ENCODE results near the gene SNRNP40.

The SNRNP40 gene

DNA sequence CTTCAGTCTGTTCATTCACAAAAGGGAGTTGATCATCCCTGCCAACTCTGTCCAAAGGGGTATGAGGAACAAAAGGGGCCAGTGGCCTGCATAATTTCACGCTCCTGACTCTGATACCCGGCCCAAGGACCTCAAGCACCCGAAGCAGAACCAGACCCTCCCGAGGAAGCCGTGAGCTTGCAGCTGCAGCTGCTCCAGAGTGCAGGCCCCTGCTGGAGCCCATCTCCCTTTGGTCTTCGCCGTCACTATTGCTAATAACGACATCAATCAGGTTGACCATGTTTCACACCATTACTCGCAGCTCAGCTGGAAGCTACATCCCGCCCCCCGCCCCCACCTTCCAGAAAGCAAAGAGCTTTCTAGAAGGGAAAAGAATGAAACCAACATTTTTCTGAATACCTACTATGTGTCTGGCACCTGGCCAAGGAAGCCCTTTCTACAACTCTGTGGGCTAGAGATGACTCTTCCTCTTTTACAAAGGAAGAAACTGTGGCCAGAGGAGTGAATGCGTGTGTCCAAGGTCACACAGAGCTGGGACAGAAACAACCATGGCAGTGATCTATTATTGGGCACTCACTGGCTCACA is 62.4 kb downstream of the SNRNP40 start:
- TF ChIP-seq, protein P1, sequence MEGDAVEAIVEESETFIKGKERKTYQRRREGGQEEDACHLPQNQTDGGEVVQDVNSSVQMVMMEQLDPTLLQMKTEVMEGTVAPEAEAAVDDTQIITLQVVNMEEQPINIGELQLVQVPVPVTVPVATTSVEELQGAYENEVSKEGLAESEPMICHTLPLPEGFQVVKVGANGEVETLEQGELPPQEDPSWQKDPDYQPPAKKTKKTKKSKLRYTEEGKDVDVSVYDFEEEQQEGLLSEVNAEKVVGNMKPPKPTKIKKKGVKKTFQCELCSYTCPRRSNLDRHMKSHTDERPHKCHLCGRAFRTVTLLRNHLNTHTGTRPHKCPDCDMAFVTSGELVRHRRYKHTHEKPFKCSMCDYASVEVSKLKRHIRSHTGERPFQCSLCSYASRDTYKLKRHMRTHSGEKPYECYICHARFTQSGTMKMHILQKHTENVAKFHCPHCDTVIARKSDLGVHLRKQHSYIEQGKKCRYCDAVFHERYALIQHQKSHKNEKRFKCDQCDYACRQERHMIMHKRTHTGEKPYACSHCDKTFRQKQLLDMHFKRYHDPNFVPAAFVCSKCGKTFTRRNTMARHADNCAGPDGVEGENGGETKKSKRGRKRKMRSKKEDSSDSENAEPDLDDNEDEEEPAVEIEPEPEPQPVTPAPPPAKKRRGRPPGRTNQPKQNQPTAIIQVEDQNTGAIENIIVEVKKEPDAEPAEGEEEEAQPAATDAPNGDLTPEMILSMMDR (conservative IDR thresholded peaks at IDR 0.05; ENCODE audit: low read length), result no peak
- H3K4me3 ChIP-seq (ENCODE audit: low read length), result no peak overlapping the region
- DNase-seq (ENCODE audit: low read depth), result no peak

DNA sequence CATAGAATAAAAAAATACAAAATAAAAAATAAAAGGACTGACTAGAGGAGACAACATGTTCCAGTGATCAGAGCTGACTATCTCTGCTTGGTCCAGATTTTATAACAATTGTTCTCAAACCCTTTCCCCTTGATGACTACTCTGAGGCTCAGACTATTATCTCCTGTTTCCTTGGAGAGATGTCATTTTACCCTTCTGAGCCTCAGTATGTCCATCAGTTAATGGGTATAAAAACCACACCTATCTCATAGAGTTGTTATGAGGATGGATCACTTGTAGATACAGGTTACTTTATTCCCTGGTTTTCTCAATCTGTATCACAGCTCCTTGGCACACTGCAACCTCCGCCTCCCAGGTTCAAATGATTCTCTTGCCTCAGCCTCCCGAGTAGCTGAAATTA is 63.9 kb downstream of the SNRNP40 start:
- TF ChIP-seq, protein P1 (conservative IDR thresholded peaks at IDR 0.05; ENCODE audit: low read length), result no peak
- no peak overlapping the region for H3K4me3 ChIP-seq (ENCODE audit: low read length)
- no peak for DNase-seq (ENCODE audit: low read depth)

DNA sequence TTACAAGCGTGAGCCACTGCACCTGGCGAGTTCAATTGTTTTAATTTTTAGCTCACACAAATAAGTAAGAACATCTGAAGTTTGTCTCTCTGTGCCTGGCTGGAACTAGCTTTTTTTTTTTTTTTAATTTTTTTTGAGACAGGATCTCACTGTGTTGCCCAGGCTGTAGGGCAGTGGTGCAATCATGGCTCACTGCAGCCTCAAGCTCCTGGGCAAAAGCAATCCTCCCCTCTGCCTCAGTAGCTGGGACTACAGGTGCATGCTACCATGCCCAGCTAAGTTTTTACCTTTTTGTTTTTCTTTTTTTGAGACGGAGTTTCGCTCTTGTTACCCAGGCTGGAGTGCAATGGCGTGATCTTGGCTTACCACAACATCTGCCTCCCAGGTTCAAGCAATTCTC is 64.8 kb downstream of the SNRNP40 start:
- no peak for DNase-seq (ENCODE audit: low read depth)
- no peak overlapping the region for H3K4me3 ChIP-seq (ENCODE audit: low read length)
- TF ChIP-seq, protein P1 (conservative IDR thresholded peaks at IDR 0.05; ENCODE audit: low read length), result no peak

DNA sequence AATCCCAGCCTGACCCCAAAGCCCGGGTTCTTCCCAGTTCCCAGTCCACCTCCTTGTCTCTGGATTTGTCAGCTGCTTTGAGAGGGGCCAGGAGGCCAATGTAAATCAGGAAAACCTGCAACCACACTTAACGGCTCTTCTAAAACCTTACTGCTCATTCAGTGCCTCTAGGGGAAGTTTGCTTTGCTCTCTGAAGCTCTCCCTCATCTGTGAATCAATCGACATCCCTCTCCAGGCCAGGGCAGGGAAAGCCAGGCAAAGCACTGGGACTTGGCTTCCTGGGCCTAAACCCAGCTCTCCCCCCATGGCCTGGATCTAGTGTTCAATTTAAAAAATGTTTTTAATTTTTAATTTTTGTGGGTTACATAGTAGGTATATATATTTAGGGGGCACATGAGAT is 66.2 kb downstream of the SNRNP40 start:
- H3K4me3 ChIP-seq (ENCODE audit: low read length), result no peak overlapping the region
- TF ChIP-seq, protein P1 (conservative IDR thresholded peaks at IDR 0.05; ENCODE audit: low read length), result no peak
- DNase-seq (ENCODE audit: low read depth), result no peak

DNA sequence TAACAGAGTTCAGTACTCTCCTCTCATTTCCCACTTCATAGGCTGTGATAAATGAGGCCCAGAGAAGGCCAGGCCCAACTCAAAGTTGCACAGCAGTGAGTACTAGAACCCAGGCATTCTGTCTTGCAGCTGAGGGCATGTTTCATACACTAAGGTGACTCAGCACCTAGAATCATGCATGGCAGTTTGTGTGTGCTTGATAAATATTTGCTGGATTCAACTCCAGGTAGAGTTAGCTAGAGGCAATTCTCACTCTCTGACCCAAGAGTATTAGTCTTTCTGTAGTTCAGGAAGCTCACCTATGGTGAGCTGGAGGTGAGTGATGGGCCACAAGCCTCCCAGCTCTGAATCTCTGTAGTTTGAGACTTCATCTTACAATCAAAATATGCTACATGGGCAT is 67.6 kb downstream of the SNRNP40 start:
- DNase-seq (ENCODE audit: low read depth), result no peak
- H3K4me3 ChIP-seq (ENCODE audit: low read length), result no peak overlapping the region
- TF ChIP-seq, protein P1 (conservative IDR thresholded peaks at IDR 0.05; ENCODE audit: low read length), result no peak

DNA sequence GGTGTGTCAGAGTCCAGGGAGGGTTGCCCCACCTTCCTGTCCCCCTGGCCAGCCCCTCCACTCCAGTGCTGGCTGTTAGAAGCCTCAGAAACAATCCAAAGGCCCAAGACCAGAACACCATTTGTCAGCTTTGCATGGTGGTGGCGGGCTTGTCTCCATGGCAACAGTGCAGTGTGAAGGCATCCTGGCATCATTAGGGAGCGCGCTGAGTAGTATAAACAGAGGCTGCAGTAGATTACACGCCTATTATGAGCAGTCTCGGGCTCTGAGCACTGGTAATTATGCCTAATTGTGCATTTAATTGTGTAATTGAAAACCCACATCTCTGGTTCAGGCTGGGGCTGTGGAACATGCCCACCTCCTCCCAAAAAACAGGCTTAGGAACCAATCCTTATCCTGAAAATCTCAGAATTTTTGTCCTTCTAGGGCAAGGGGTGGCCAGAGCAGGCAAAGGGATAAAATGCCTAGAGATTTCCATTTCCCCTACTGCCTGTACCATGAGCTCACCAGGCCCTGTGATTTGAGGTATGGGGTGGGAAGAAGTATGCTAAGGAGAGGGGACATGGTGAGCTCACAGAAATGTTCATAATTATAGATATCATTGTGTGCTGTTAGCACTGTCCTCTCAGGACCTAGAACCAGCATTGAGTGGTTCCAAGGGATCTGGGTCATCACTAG is 68.6 kb downstream of the SNRNP40 start:
- no peak for DNase-seq (ENCODE audit: low read depth)
- no peak overlapping the region for H3K4me3 ChIP-seq (ENCODE audit: low read length)
- TF ChIP-seq, protein P1 (conservative IDR thresholded peaks at IDR 0.05; ENCODE audit: low read length), result no peak

DNA sequence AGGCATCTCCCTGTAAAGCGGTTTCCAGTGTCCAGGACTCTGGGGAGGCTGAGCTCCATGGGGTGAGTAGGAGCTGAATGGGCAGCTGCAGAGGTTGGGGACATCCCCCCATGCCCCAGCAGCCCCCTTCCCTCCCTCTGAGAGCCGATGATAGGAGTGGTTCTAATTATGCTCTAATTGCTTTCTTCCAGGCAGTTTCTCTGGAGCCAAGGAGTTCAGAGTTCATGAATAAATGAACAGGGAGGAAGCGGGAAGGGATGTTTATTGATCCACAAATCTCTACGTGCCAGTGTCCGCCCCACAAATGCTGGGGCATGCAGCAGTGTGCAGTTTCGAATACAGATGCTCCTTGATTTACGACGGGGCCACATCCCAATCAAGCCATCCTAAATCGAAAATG is 72.5 kb downstream of the SNRNP40 start:
- no peak for DNase-seq (ENCODE audit: low read depth)
- TF ChIP-seq, protein P1 (conservative IDR thresholded peaks at IDR 0.05; ENCODE audit: low read length), result no peak

More for the DNA sequence above, 72.5 kb downstream of the SNRNP40 start:
- H3K4me3 ChIP-seq (ENCODE audit: low read length), result no peak overlapping the region

Data from AG10803 (cell line).